HG03575 (cell line): ENCODE measurements around the gene KLHL34.

ENCODE experiments used
- ATAC-seq: cut with Tn5 transposase; IDR thresholded peaks from one replicate; pipeline ENCODE4 v1.9.1; 2021; ENCODE audit not compliant: unreplicated experiment, insufficient number of reproducible peaks, low FRiP score; ENCODE audit errors: extremely low read depth

KLHL34 gene

GRCh38 chrX:21657318-21658151 lies 595 bp downstream of the KLHL34 start:
- ATAC-seq = no peak

- no peak for ATAC-seq
These were observed 1.4 kb downstream of the KLHL34 start for GRCh38 chrX:21656587-21657317.

GRCh38 chrX:21655901-21656586 lies 2.1 kb downstream of the KLHL34 start:
- no peak for ATAC-seq

- no peak for ATAC-seq
These were observed 12.2 kb downstream of the KLHL34 start for GRCh38 chrX:21645886-21646285.

GRCh38 chrX:21645431-21645830 lies 12.7 kb downstream of the KLHL34 start:
- no peak for ATAC-seq

GRCh38 chrX:21639775-21640174 lies 18.4 kb downstream of the KLHL34 start:
- ATAC-seq = no peak

- ATAC-seq = no peak
These were observed 19.8 kb downstream of the KLHL34 start for GRCh38 chrX:21638311-21638710.

- ATAC-seq = no peak
These were observed 26.1 kb downstream of the KLHL34 start for GRCh38 chrX:21632027-21632426.

GRCh38 chrX:21623778-21624501 lies 34.2 kb downstream of the KLHL34 start:
- no peak for ATAC-seq

- ATAC-seq = no peak
These were observed 37.9 kb downstream of the KLHL34 start for GRCh38 chrX:21620234-21620633.

- no peak for ATAC-seq
These were observed 41.7 kb downstream of the KLHL34 start for GRCh38 chrX:21616386-21616785.

- no peak for ATAC-seq
These were observed 46.0 kb downstream of the KLHL34 start for GRCh38 chrX:21612154-21612553.

- ATAC-seq = no peak
These were observed 48.0 kb downstream of the KLHL34 start for GRCh38 chrX:21610168-21610567.

GRCh38 chrX:21606002-21606401 lies 52.1 kb downstream of the KLHL34 start:
- no peak for ATAC-seq
